Activated naive CD8-positive, alpha-beta T cell treated with anti-CD3 and anti-CD28 coated beads for 36 hours (primary cell): Measurements from ENCODE around the gene SENP1. TPM values are rescaled to one million over a fixed set of nuclear protein-coding genes. Genes with fewer than 3 reads are reported as not detected.

Experiments used
- DNase-seq: peaks from one replicate; pipeline ENCODE4 v3.0.0; 2021
- H3K27ac Mint-ChIP-seq: one replicate; pipeline ENCODE4 v1.8.0; 2022; ENCODE audit warnings: mild to moderate bottlenecking, moderate library complexity, mixed read lengths
- H3K27me3 Mint-ChIP-seq: one replicate; pipeline ENCODE4 v1.8.0; 2022; ENCODE audit warnings: mild to moderate bottlenecking, mixed read lengths
- H3K36me3 Mint-ChIP-seq: one replicate; pipeline ENCODE4 v1.8.0; 2021; ENCODE audit warnings: mild to moderate bottlenecking, mixed read lengths
- H3K4me1 Mint-ChIP-seq: one replicate; pipeline ENCODE4 v1.8.0; 2021; ENCODE audit warnings: mixed read lengths
- H3K4me3 Mint-ChIP-seq: one replicate; pipeline ENCODE4 v1.8.0; 2022; ENCODE audit warnings: mild to moderate bottlenecking, moderate library complexity, mixed read lengths
- H3K9me3 Mint-ChIP-seq: one replicate; pipeline ENCODE4 v1.8.0; 2022; ENCODE audit warnings: mixed read lengths
- total RNA-seq, 2 experiments: library from RNA; stranded (reverse); gene quantifications; one replicate each; pipeline ENCODE4 v1.2.3, GENCODE V29; 2021

Gene SENP1
- total RNA-seq, 2 experiments from 2014 or later, result 42.6 to 53.6 TPM

DNA sequence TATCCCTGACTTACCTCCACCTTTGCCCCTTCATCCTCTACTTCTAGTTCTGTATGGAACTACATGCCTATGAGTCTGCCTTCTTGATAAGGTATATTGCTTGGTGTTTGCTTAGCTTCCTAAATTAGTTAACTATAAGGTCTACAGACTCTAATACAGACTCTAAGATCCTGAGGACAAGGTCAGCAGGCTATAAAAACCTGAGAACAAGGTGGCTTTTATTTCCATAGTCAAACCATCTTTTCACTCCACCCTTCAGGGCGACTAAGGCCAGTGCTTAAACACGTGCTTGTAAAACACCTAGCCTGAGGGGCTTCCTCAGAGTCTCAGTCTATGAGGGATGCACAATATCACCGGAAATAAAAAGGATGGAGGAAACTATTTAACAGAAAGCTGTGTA lies 65.5 kb downstream of the SENP1 start:
- DNase-seq, result no peak
- H3K36me3 Mint-ChIP-seq, result peaks cover 4% of the 10 kb centered on the region
- no peak overlapping the region for H3K27ac Mint-ChIP-seq
- H3K4me1 Mint-ChIP-seq, result peaks cover 6% of the 10 kb centered on the region
- H3K9me3 Mint-ChIP-seq, result no peaks in the 10 kb centered on the region
- H3K27me3 Mint-ChIP-seq, result no peaks in the 10 kb centered on the region
- H3K4me3 Mint-ChIP-seq, result no peak overlapping the region

DNA sequence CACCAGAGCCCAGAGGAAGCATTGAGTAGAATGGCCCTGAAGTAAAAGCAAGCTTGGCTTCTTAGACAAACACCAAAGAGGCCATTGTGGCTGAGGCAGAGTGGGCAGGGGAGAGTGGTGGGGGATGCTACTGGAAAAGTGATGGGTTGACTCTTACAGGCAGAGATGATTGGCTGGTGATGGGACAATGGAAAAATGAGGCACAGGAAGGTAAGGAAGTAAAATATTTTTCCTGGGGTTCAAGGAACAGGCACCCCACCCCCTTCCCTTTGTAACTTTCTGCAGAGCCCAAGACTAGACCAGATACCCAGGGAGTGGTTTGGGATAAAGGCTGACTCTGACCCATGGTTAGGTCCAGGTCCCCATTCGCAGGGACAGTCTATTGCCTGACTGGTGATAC lies 66.7 kb downstream of the SENP1 start:
- Mint-ChIP-seq H3K27me3 (no peaks in the 10 kb centered on the region), H3K27ac (no peak overlapping the region), H3K9me3 (no peaks in the 10 kb centered on the region)

DNA sequence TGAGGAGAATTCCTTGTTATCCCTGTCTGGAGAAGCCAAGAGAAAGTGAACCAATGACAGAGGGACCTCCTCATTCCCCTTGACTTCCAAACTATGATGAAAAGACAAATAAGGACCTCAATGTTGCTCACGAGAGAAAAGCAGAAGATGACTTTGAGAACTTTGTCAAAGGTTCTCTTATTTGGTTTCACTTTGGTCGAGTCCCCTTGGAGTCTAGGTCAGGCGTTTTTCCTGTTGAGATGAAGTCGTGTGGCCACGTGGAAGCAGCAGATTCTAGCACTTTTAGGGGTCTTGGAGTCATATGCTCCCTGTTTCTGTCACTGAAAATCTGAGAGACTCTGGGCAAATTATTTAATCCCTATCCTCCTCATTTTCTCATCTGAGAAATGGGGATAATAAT lies 67.8 kb downstream of the SENP1 start:
- DNase-seq, result no peak
- Mint-ChIP-seq H3K27me3 (no peaks in the 10 kb centered on the region), H3K4me3 (no peak overlapping the region), H3K9me3 (no peaks in the 10 kb centered on the region), H3K36me3 (no peaks in the 10 kb centered on the region), H3K4me1 (peaks cover 3% of the 10 kb centered on the region), H3K27ac (no peak overlapping the region)

More for the DNA sequence above, 66.7 kb downstream of the SENP1 start:
- Mint-ChIP-seq H3K4me1 (peaks cover 6% of the 10 kb centered on the region), H3K36me3 (peaks cover 4% of the 10 kb centered on the region), H3K4me3 (no peak overlapping the region)
- DNase-seq, result no peak

DNA sequence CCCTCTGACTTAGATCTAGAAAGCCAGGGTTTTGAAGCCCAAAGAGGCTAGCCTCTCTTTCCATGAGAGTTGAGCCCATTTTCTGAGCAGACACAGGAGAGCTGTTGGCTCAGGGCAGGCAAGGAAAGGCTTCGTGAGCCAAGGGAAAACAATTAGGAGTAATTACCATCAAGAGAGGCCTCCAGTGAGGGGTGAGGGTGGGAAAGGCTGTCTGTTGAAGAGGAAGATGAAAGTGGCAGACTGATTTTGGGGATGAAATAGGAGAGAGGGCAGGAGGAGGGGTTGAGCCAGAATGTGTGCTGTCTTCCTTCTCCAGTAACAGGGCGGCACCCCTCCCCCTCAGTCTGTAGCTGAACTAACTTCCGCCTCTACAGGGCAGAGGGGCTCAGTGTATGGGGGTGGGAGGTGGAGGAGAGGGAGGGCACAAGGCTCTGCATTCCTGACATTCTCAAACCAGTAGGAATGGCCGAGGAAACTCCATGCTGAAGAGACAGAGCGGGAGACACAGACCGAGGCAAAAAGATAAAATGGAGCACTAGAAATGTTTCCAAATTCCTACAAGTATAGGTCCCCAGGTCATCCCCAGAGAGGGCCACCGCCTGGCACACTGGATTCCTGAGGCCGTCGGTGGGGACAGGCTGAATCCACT lies 68.5 kb downstream of the SENP1 start:
- Mint-ChIP-seq H3K27ac (no peak overlapping the region), H3K27me3 (no peaks in the 10 kb centered on the region), H3K4me1 (peaks cover 3% of the 10 kb centered on the region), H3K9me3 (no peaks in the 10 kb centered on the region), H3K4me3 (no peak overlapping the region), H3K36me3 (no peaks in the 10 kb centered on the region)
- no peak for DNase-seq

DNA sequence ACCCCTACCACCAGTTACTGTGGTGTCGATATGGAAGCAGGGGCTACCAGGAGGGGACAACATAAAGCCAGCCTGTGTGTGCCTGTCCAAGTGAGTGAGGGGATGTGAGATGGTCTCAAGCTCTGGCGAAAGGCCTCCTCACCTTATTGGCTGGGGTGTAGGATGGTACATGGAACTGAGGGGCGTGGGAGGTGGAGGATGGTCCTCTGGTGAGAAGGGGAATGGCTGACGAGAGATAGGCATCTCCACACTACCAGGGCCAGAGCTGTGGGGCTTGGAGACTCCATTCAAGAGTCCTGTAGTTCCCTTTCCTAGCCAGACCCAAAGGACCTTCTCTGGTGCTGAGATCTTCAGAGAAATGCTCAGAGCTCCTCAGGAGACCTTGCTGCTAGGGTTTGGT lies 69.1 kb downstream of the SENP1 start:
- Mint-ChIP-seq H3K4me1 (peaks cover 3% of the 10 kb centered on the region), H3K36me3 (no peaks in the 10 kb centered on the region), H3K4me3 (no peak overlapping the region), H3K9me3 (no peaks in the 10 kb centered on the region), H3K27ac (no peak overlapping the region), H3K27me3 (no peaks in the 10 kb centered on the region)
- DNase-seq, result no peak

DNA sequence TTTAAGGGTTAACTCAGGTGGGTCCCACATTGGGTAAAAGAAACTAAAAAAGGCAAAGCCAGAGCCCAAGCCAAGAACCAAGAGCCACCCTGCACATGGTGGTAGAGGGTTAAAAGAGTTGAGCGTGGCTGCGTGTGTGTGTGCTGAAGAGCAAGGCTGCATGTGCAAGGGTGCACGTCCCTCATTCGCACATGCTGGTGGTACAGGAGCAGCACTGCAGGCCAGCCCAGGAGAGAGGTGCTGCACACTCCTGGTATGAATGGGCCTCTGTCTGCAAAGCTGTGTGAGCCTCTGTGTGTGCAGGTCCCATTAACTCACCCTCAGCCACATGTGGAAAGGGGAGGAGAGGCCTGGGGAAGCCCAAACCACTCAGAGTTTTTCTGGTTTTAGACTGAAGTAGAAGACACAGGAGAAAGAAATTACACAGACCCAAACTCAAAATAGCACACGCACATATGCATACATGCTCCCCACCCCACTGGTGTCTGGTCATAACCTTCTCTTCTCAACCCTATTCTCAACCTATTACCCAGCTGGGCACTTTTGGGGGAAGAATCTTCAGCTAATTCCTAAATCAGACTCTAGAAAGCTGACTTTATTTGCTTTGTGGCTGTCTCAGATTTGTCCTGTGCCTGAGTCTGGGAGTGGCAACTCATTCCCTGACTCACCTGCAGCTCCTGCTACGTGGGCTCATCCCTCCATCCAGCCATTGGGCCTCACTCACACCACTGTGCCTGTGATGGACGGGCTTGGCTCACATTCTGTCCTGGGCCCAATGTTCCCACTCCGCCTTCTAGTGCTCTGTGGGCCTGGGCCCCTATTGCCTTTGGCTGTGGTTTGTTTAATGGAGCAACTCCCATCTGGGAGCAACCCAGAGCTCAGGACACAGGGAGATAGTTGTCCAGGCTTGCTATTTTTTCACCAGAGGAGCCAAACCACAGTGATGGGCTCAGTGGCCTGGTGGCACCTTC lies 70.8 kb downstream of the SENP1 start:
- DNase-seq, result no peak
- no peaks in the 10 kb centered on the region for H3K27me3 Mint-ChIP-seq
- no peaks in the 10 kb centered on the region for H3K36me3 Mint-ChIP-seq
- H3K4me3 Mint-ChIP-seq, result no peak overlapping the region
- H3K27ac Mint-ChIP-seq, result no peak overlapping the region
- peaks cover 3% of the 10 kb centered on the region for H3K4me1 Mint-ChIP-seq
- no peaks in the 10 kb centered on the region for H3K9me3 Mint-ChIP-seq

DNA sequence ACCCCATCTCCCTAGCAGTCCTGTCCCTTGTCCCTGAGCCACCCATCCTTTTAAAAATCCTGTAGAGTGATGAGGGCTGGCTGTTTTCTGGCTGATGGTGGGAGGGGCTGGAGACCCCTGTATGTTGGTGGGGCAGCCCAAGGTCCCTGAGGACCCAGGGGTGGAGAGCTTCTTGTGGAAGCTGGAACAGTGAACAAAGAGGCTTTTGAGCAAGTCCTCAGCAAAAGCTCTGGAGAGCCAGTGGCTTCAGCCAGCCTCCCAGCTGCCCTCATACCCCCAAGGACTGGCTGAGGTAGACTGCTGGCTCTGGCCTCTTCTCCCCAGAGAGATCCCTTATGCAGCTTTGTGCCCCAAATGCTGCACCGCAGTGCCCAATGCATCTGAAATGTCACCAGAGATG lies 72.4 kb downstream of the SENP1 start:
- no peaks in the 10 kb centered on the region for H3K9me3 Mint-ChIP-seq
- no peak for DNase-seq
- no peak overlapping the region for H3K4me3 Mint-ChIP-seq
- H3K27me3 Mint-ChIP-seq, result no peaks in the 10 kb centered on the region
- no peaks in the 10 kb centered on the region for H3K36me3 Mint-ChIP-seq
- peaks cover 3% of the 10 kb centered on the region for H3K4me1 Mint-ChIP-seq
- H3K27ac Mint-ChIP-seq, result no peak overlapping the region

DNA sequence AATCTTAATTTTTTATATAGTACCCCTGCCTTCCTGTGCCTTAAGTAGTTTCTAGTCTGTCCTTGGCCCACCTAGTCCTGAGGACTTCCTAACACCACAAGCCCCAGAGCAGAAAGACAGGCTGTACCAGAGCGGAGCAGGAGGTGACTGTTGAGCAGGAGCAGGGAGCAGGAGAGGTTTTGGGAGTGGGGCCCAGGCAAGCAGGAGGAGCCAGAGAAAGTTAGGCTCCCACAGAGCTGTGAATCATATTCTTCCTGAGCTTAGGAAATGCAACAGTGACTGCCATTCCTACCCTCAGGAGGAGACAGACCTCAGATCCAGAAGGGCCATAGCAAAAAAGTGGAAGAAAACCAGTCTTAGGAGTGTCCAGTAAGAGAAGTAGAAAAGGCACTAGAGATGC lies 73.3 kb downstream of the SENP1 start:
- DNase-seq, result no peak
- no peak overlapping the region for H3K27ac Mint-ChIP-seq
- no peaks in the 10 kb centered on the region for H3K4me1 Mint-ChIP-seq
- H3K27me3 Mint-ChIP-seq, result no peaks in the 10 kb centered on the region
- no peaks in the 10 kb centered on the region for H3K36me3 Mint-ChIP-seq
- H3K4me3 Mint-ChIP-seq, result no peak overlapping the region
- no peaks in the 10 kb centered on the region for H3K9me3 Mint-ChIP-seq

DNA sequence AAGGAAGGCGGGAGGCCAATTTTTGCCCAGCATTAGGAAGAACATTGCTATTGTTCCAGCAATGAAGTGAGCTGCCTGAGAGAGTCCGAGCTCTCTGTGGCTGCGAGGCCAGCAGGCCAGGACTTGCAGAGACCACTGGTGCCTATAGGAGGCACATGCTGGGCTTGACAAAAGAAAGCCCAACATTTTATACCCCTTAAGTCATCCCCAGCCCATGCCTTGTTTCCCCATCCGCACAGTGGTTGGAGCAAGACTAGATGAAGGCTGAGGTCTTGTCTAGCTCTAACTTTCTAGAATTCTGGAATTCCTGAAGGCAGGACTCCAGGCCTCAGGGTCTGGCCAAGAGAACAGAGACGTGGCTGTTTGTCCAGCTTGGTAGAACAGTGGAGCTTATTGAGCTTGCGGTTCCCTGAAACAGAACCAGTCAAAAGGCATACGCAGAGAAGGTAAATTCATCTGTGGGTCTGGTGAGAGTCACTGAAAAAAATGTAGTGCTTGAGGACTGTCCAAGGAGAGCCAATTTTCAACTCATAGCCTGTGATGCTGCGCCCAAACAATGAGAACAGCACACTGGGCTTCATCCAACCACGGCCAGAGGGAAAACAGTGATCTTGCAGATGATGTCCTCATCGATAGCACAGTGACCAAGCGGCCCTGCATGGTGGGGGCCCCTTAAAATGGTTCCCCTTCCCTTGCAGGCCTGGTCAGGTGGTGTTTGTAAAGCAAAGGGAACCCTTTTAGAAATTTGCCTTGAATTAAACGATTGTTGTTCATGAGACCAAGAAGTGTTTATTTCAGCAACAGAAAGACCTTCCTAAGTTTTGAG lies 74.5 kb downstream of the SENP1 start:
- Mint-ChIP-seq H3K36me3 (no peaks in the 10 kb centered on the region), H3K9me3 (no peaks in the 10 kb centered on the region), H3K4me3 (no peak overlapping the region), H3K27me3 (no peaks in the 10 kb centered on the region), H3K4me1 (no peaks in the 10 kb centered on the region), H3K27ac (no peak overlapping the region)
- DNase-seq, result no peak

DNA sequence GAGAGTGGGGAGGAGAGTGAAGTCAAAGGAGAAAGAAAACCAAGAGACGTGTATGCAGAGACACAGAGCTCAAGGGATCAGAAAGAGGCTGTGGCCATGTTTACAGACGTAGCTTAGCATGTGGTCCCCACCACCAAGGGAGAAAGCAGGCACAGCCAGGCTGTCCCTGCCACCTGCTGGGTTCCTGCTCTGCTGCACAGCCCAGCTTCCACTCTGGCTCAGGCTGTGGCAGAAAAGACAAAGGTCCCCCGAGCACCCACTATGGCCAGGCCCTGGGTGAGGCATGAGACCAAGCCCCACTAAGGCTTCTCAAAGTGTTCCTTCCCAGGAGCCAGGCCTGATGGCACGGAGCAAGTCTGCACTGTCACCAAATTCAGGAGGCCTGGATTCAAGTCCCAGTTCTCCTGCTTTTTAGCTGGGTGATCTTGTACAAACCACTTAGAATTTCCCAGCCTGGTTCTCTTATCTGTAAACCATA lies 75.7 kb downstream of the SENP1 start:
- no peaks in the 10 kb centered on the region for H3K36me3 Mint-ChIP-seq
- no peaks in the 10 kb centered on the region for H3K4me1 Mint-ChIP-seq
- H3K4me3 Mint-ChIP-seq, result no peak overlapping the region
- no peak overlapping the region for H3K27ac Mint-ChIP-seq
- H3K27me3 Mint-ChIP-seq, result no peaks in the 10 kb centered on the region
- H3K9me3 Mint-ChIP-seq, result no peaks in the 10 kb centered on the region
- DNase-seq, result no peak

DNA sequence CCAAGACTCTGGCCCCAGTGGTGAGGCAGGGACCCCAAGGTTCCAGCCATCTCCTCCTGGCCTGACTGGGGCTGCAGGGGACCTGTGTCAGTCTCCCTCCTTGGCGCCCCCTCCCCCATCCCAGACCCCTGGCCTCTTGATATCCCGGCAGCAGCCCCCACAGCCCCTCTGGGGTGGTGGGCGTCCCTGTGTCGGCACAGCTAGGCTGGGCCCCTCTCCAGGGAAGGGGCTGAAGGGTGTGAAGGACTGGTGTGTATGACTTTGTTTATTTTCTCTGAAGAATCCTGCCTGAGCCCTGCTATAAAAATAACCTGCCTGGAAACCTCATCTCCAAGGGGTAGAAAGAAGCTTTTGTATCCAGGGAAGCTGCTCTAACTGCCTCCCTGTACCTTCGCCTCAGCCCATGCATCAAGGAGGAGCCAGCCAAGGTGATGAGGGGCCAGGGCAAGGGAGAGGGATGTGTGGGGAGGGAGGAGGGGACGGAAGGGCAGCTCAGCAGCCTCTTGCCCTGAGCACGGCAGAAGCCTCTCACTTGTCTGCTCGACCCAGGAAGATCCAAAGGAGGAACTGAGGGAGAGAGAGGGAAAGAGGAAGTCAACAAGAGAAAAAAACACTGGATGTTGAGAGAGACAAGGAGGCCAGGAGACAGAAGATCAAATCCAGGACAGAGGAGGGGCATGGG lies 76.2 kb downstream of the SENP1 start:
- H3K4me1 Mint-ChIP-seq, result no peaks in the 10 kb centered on the region
- no peak overlapping the region for H3K27ac Mint-ChIP-seq
- DNase-seq, result no peak
- no peaks in the 10 kb centered on the region for H3K27me3 Mint-ChIP-seq
- H3K36me3 Mint-ChIP-seq, result no peaks in the 10 kb centered on the region
- no peaks in the 10 kb centered on the region for H3K9me3 Mint-ChIP-seq
- H3K4me3 Mint-ChIP-seq, result no peak overlapping the region

DNA sequence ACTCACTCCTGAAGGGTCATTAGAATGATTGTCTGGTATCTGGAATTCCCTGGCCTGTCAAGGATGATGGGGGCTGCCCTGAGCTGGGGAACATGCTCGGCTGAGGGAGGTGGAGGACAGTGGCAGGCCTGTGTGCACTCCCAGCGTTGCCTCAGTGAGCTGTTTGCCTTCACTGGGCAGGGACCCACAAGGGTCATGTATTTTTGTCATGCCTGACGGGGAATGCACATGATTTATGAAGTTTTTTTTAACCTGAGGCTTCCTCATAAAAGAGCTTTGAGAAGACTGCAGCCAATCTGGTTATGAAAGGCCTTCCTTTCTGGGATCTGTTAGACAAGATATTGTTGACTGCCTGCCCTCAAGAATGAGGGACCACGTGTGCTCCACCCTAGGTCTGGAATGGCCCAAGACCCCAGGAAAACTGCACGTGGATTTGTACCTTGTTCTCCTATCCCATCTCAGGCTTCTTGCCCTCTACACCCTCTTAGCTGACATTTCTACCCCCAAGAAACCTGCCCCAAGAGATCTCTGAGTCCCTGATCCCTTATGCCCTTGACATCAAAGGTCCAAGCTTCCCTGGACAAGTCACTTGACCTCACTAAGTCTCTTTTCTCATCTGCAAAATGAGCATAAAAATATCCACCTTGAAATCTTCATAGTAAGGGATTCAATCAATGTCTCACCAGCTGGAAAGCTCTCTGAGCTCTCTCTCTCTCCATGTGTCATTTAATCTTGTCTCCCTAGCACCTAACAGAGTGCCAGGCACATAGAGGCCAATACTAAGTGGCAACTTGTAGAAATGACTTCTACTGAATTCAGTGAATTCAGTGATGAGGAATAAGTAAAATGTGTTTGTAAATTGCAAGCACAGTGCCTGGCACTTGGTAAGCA lies 77.1 kb downstream of the SENP1 start:
- H3K27ac Mint-ChIP-seq, result no peak overlapping the region
- H3K4me1 Mint-ChIP-seq, result no peaks in the 10 kb centered on the region
- no peak overlapping the region for H3K4me3 Mint-ChIP-seq
- no peaks in the 10 kb centered on the region for H3K36me3 Mint-ChIP-seq
- H3K9me3 Mint-ChIP-seq, result no peaks in the 10 kb centered on the region
- no peaks in the 10 kb centered on the region for H3K27me3 Mint-ChIP-seq
- no peak for DNase-seq

DNA sequence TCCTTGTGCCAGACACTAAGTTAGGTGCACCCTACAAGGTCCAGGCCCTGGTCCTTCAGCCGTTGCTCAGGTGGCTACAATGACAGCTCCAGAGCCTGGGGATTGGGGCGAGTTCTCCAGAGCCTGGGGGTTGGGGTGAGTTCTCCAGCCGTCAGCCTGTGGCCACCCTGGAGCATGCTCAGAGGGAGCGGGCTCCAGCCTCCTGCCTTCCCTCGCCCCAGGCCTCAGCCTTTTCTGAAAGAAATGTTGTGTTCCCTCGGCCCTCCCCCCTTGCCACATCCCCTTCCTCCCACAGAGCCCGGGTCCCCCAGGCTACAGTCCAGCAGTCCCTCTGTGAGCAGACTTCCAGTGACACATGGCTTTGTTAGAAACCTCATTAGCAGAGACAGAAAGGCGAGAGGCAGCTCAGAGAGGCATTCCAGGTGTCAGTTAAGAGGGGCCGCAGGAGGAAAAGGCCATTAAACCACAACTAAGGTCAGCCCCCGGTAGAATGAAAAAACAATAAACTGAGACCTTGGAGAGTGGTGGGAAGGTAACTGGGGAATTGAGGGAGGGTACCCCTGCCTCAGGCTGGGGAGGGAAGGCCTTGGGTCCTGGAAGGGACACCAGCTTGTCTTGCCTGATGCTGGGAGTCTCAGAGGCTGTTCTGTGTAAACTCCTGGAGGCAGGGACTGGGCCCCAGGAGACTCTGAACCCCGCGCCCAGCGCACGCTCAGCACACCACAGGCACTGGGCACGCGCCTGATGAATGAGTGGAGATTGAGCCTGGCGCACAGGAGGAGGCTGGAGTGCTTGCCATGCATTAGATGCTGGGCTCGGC lies 78.5 kb downstream of the SENP1 start:
- no peaks in the 10 kb centered on the region for H3K9me3 Mint-ChIP-seq
- no peak overlapping the region for H3K27ac Mint-ChIP-seq

More for the DNA sequence above, 78.5 kb downstream of the SENP1 start:
- Mint-ChIP-seq H3K36me3 (no peaks in the 10 kb centered on the region), H3K27me3 (no peaks in the 10 kb centered on the region), H3K4me1 (no peaks in the 10 kb centered on the region), H3K4me3 (no peak overlapping the region)
- DNase-seq, result no peak
